ENCODE results near the gene EPHX1. TPM values are rescaled to one million over a fixed set of nuclear protein-coding genes. Genes with fewer than 3 reads are reported as not detected.

The EPHX1 gene
- total and polyA plus RNA-seq, 12 donors = 251 to 3,548 (median 1,658) TPM

DNA sequence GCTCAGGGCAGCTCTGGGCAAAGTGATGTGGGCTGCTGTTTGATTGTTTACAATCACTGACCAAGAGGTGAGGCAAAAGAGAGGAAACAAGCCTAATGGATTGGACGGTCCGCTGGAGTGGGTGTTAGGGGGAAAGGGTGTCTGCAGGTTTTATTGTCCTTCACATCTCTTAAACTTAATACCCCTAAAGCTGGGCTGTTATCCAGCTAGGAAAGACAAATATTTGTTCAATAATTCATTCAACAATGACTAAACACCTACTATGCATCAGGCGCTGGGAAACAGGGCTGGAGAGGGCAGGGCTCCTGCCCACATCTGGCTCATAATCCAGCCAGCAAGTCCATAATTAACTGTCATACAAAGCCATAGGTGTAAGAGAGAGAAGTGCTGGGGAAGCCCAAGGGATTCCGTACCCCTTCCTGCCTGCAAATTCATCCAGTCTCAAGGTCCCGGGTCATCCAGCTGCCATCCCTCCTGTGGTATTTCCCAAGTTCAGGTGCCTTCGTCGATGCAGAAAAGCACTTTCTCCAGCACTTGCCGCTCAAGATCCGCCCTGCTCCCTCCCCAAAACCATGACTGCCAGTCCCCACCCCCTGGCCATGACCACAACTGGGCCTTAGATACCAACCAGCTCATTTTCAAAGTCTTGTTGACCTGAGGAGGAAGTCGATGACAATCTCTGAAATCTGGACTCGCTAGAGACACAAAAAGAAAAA, 61.6 kb downstream of the EPHX1 start:
- peaks cover 0 to 69% of the 10 kb centered on the region in 2 donors for H3K36me3 ChIP-seq (replicated peaks in 1 of 2)
- H3K27ac ChIP-seq = no peak overlapping the region
- no peaks in the 10 kb centered on the region for H3K4me1 ChIP-seq (replicated peaks in 1 of 2)
- no peaks in the 10 kb centered on the region for H3K9me3 ChIP-seq (replicated peaks in 1 of 3)
- intact Hi-C loops (cut with DNase I) = no loop called here
- no peaks in the 10 kb centered on the region for H3K27me3 ChIP-seq
- 64 to 73% (median 69%) methylated on average over 10 to 11 of the region's 11 CpGs for WGBS, 4 donors
- TF ChIP-seq, protein P1, sequence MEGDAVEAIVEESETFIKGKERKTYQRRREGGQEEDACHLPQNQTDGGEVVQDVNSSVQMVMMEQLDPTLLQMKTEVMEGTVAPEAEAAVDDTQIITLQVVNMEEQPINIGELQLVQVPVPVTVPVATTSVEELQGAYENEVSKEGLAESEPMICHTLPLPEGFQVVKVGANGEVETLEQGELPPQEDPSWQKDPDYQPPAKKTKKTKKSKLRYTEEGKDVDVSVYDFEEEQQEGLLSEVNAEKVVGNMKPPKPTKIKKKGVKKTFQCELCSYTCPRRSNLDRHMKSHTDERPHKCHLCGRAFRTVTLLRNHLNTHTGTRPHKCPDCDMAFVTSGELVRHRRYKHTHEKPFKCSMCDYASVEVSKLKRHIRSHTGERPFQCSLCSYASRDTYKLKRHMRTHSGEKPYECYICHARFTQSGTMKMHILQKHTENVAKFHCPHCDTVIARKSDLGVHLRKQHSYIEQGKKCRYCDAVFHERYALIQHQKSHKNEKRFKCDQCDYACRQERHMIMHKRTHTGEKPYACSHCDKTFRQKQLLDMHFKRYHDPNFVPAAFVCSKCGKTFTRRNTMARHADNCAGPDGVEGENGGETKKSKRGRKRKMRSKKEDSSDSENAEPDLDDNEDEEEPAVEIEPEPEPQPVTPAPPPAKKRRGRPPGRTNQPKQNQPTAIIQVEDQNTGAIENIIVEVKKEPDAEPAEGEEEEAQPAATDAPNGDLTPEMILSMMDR (IDR thresholded peaks at IDR 0.05) = no peak
- no peak for TF ChIP-seq POLR2A (IDR thresholded peaks at IDR 0.05)
- H3K4me3 ChIP-seq = no peak overlapping the region
- peak in 1 of 7 donors; percentile 34 for DNase-seq

DNA sequence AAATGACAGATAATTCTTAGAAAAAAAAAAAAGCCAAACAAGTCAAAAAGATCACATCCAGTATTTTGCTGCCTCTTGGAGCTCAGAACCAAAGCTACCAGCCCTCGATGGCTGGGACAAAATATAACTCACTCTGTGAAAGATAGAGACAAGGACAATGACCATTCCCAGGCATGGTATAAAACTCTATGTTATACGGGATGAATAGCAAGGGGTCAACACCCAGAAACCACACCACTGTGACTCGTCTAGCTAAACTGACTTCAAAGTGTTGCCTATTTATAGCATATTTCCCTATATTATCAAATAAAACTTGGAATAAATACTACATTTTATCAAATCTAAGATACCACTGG, 62.1 kb downstream of the EPHX1 start:
- no peaks in the 10 kb centered on the region for H3K4me1 ChIP-seq (replicated peaks in 1 of 2)
- 46 to 57% (median 56%) methylated on average over 3 of the region's 3 CpGs for WGBS, 4 donors
- intact Hi-C loops (cut with DNase I) = no loop called here
- DNase-seq = no peak
- H3K4me3 ChIP-seq = no peak overlapping the region
- no peaks in the 10 kb centered on the region for H3K27me3 ChIP-seq
- TF ChIP-seq, protein P1 (IDR thresholded peaks at IDR 0.05) = no peak
- TF ChIP-seq POLR2A (IDR thresholded peaks at IDR 0.05) = no peak
- no peaks in the 10 kb centered on the region for H3K9me3 ChIP-seq (replicated peaks in 1 of 3)
- peaks cover 0 to 64% of the 10 kb centered on the region in 2 donors for H3K36me3 ChIP-seq (replicated peaks in 1 of 2)
- no peak overlapping the region for H3K27ac ChIP-seq

DNA sequence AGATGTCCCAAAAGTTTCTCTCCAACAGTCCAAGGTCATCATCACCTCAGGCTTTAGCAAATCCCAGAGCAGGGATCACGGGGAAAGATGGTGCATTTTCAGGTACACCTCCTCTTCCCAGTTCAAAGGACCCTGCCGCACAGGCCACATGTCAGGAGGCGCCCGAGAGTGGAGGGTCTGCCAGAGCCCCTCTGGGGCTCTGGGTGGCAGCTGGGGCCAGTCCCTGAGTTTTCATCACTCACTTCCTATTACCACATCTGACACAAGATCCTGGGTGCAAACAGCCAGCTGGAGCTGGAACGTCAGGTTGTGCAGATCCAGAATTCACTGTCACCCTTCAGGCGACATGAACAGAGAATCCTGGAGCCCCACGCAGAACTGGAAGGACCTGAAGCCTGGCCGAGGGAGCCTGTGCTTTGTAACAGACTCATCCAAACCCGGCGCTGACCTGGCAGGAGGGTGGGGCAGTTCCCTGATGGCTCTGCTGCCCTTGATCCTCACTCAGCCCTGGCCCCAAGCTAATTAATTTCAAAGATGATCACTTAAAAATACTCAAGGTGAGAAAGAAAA, 63.4 kb downstream of the EPHX1 start:
- no peak for DNase-seq
- no peak for TF ChIP-seq POLR2A (IDR thresholded peaks at IDR 0.05)
- TF ChIP-seq, protein P1 (IDR thresholded peaks at IDR 0.05) = no peak
- H3K4me3 ChIP-seq = no peak overlapping the region
- H3K4me1 ChIP-seq (replicated peaks in 1 of 2) = peaks cover 0 to 10% of the 10 kb centered on the region in 2 donors
- no peak overlapping the region for H3K27ac ChIP-seq
- 25 to 84% (median 81%) methylated on average over 4 to 10 of the region's 10 CpGs for WGBS, 4 donors
- no peaks in the 10 kb centered on the region for H3K27me3 ChIP-seq
- no peaks in the 10 kb centered on the region for H3K9me3 ChIP-seq (replicated peaks in 1 of 3)
- peaks cover 0 to 55% of the 10 kb centered on the region in 2 donors for H3K36me3 ChIP-seq (replicated peaks in 1 of 2)
- intact Hi-C loops (cut with DNase I) = no loop called here

DNA sequence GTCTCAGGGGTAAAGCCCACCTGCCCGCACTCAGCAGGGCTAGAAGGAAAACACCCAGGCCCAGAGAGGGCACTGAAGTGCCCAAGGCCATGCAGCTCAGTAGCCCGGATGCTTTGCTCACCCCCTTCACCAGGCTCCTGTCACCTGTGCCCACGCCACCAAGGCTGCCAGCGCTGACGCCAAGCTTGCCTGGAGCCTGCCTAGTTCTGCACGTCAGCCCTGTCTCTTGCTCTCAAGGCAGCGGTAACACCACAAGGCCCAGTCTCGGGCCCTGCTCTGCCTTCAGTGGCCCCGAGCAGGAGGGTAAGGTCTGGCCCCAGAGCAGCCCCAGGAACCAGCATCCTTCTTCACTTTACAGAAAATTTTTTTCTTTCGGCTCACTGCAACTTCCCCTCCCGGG, 64.5 kb downstream of the EPHX1 start:
- 88 to 93% (median 92%) methylated on average over 8 to 11 of the region's 11 CpGs for WGBS, 4 donors
- H3K9me3 ChIP-seq (replicated peaks in 1 of 3) = no peaks in the 10 kb centered on the region
- no peak overlapping the region for H3K4me3 ChIP-seq
- DNase-seq = no peak
- peaks cover 0 to 48% of the 10 kb centered on the region in 2 donors for H3K36me3 ChIP-seq (replicated peaks in 1 of 2)
- H3K27me3 ChIP-seq = no peaks in the 10 kb centered on the region
- intact Hi-C loops (cut with DNase I) = no loop called here
- H3K4me1 ChIP-seq (replicated peaks in 1 of 2) = peaks cover 5 to 18% of the 10 kb centered on the region in 2 donors
- TF ChIP-seq POLR2A (IDR thresholded peaks at IDR 0.05) = no peak
- TF ChIP-seq, protein P1 (IDR thresholded peaks at IDR 0.05) = no peak
- H3K27ac ChIP-seq = no peak overlapping the region

Data from adrenal gland (tissue), 12 donors.